IMR-90 (cell line): Measurements from ENCODE around the gene GSE1. TPM values are rescaled to one million over a fixed set of nuclear protein-coding genes. Genes with fewer than 3 reads are reported as not detected.

ENCODE experiments used
- ATAC-seq: fragments of 200-7000 bp; cut with Tn5 transposase; 2 replicates; pipeline ENCODE4 v1.9.1; 2020; ENCODE audit warnings: low read depth, mild to moderate bottlenecking, moderate library complexity
- BruUV-seq: library from RNA; stranded (reverse); fragments of 400-500 nt; replicated peaks from 2 replicates; lab custom pipeline; 2021; lab: Mats Ljungman, UMichigan
- CTCF ChIA-PET: fragments of 300-600 bp; formaldehyde crosslinking; extraction: SDS; loops from one replicate; lab custom pipeline; 2021; ENCODE audit warnings: antibody characterized with exemption; lab: Yijun Ruan, JAX
- POLR2A ChIA-PET: fragments of 300-600 bp; sonication (Branson Sonifier 250); formaldehyde crosslinking; loops from one replicate; lab custom pipeline; 2022; ENCODE audit warnings: antibody characterized with exemption; ENCODE audit not compliant: unreplicated experiment; lab: Charles Lee
- DNase-seq: peaks from one replicate; pipeline ENCODE4 v3.0.0; 2013
- H2AFZ ChIP-seq: replicated peaks from 2 replicates; pipeline ENCODE3; 2013; ENCODE audit warnings: low read length, mild to moderate bottlenecking; ENCODE audit not compliant: poor library complexity
- H2AK5ac ChIP-seq: 2 replicates; pipeline ENCODE4 v1.6.1; 2013; ENCODE audit warnings: low read depth, low read length, inconsistent platforms
- H2AK9ac ChIP-seq: replicated peaks from 2 replicates; pipeline ENCODE3; 2013; ENCODE audit warnings: mild to moderate bottlenecking, low read depth, low read length, moderate library complexity; ENCODE audit not compliant: poor library complexity
- H2BK120ac ChIP-seq: 2 replicates; pipeline ENCODE4 v1.6.1; 2013; ENCODE audit warnings: low read depth, low read length, inconsistent platforms
- H2BK15ac ChIP-seq: 3 replicates; pipeline ENCODE4 v1.6.1; 2013; ENCODE audit warnings: low read depth, low read length, inconsistent platforms
- H2BK20ac ChIP-seq: 2 replicates; pipeline ENCODE4 v1.6.1; 2013; ENCODE audit warnings: low read depth, mild to moderate bottlenecking, inconsistent platforms, low read length, moderate library complexity
- H2BK5ac ChIP-seq: 2 replicates; pipeline ENCODE4 v1.6.1; 2013; ENCODE audit warnings: mild to moderate bottlenecking, low read depth, low read length, inconsistent platforms; ENCODE audit not compliant: poor library complexity, severe bottlenecking
- H3K14ac ChIP-seq: replicated peaks from 2 replicates; pipeline ENCODE4 v1.6.1; 2013; ENCODE audit warnings: low read depth, low read length, inconsistent platforms
- H3K18ac ChIP-seq: 2 replicates; pipeline ENCODE4 v1.6.1; 2013; ENCODE audit warnings: low read depth, low read length, control low read depth
- H3K23ac ChIP-seq: 2 replicates; pipeline ENCODE4 v1.6.1; 2013; ENCODE audit warnings: low read depth, low read length, inconsistent platforms
- H3K27ac ChIP-seq: 2 replicates; pipeline ENCODE4 v1.5.1; 2013; ENCODE audit warnings: mild to moderate bottlenecking, control low read depth, low read length; ENCODE audit not compliant: insufficient read depth
- H3K27me3 ChIP-seq: 2 replicates; pipeline ENCODE4 v1.6.1; 2013; ENCODE audit warnings: low read length; ENCODE audit not compliant: control insufficient read depth, insufficient read depth
- H3K36me3 ChIP-seq: 2 replicates; pipeline ENCODE4 v1.6.1; 2013; ENCODE audit warnings: low read length, mixed read lengths; ENCODE audit not compliant: control insufficient read depth, insufficient read depth
- H3K4ac ChIP-seq: 2 replicates; pipeline ENCODE4 v1.6.1; 2013; ENCODE audit warnings: low read depth, low read length, inconsistent platforms
- H3K4me1 ChIP-seq: 2 replicates; pipeline ENCODE4 v1.6.1; 2013; ENCODE audit warnings: low read length, mixed read lengths; ENCODE audit not compliant: control insufficient read depth, insufficient read depth
- H3K4me2 ChIP-seq: 2 replicates; pipeline ENCODE4 v1.6.1; 2013; ENCODE audit warnings: low read depth, mild to moderate bottlenecking, control low read depth, low read length, moderate library complexity
- H3K4me3 ChIP-seq: 2 replicates; pipeline ENCODE4 v1.5.1; 2013; ENCODE audit warnings: low read depth, mild to moderate bottlenecking, control low read depth, low read length, moderate library complexity; ENCODE audit not compliant: insufficient read depth
- H3K56ac ChIP-seq: 2 replicates; pipeline ENCODE4 v1.6.1; 2013; ENCODE audit warnings: low read length, inconsistent platforms; ENCODE audit not compliant: insufficient read depth; ENCODE audit errors: extremely low read depth
- H3K79me1 ChIP-seq, 2 experiments: 2 replicates each; pipeline ENCODE4 v1.6.1; 2013; ENCODE audit warnings: low read length in 2 of 2, inconsistent platforms in 1 of 2, low read depth in 1 of 2
- H3K9ac ChIP-seq: 2 replicates; pipeline ENCODE4 v1.6.1; 2013; ENCODE audit warnings: low read depth, low read length, control low read depth
- H3K9me1 ChIP-seq: 2 replicates; pipeline ENCODE4 v1.6.1; 2013; ENCODE audit warnings: low read length, inconsistent platforms; ENCODE audit not compliant: insufficient read depth
- H3K9me3 ChIP-seq: 2 replicates; pipeline ENCODE4 v1.6.1; 2013; ENCODE audit warnings: low read length; ENCODE audit not compliant: control insufficient read depth, insufficient read depth
- H4K20me1 ChIP-seq: 2 replicates; pipeline ENCODE4 v1.6.1; 2013; ENCODE audit warnings: low read length, inconsistent platforms; ENCODE audit not compliant: insufficient read depth
- H4K5ac ChIP-seq: 2 replicates; pipeline ENCODE4 v1.6.1; 2013; ENCODE audit warnings: mild to moderate bottlenecking, low read depth, low read length, control low read depth
- H4K8ac ChIP-seq, 2 experiments: 2 replicates each; pipeline ENCODE4 v1.6.1; 2013; ENCODE audit warnings: low read depth in 2 of 2, low read length in 2 of 2, control low read depth in 1 of 2, inconsistent platforms in 1 of 2
- H4K91ac ChIP-seq: 2 replicates; pipeline ENCODE4 v1.6.1; 2013; ENCODE audit warnings: low read depth, low read length, inconsistent platforms; ENCODE audit not compliant: insufficient read depth
- BHLHE40 ChIP-seq: fragments of 150-350 bp; IDR thresholded peaks from 2 replicates; pipeline ENCODE4 v1.6.1; 2016; ENCODE audit warnings: mild to moderate bottlenecking, low read depth, low read length
- CEBPB ChIP-seq: IDR thresholded peaks from 2 replicates; pipeline ENCODE4 v1.6.1; 2012; ENCODE audit warnings: low read depth, low read length, improper control_type of control experiment
- MAFK ChIP-seq: IDR thresholded peaks from 2 replicates; pipeline ENCODE4 v1.6.1; 2012; ENCODE audit warnings: low read depth, low read length, improper control_type of control experiment
- MXI1 ChIP-seq: IDR thresholded peaks from 2 replicates; pipeline ENCODE4 v1.6.1; 2012; ENCODE audit warnings: low read depth, mild to moderate bottlenecking, low read length, moderate library complexity, borderline replicate concordance
- NFE2L2 ChIP-seq: fragments of 150-350 bp; IDR thresholded peaks from 2 replicates; pipeline ENCODE4 v1.6.1; 2016; ENCODE audit warnings: low read depth, mild to moderate bottlenecking, low read length
- POLR2A ChIP-seq: IDR thresholded peaks from 2 replicates; pipeline ENCODE4 v1.6.1; 2012; ENCODE audit warnings: mild to moderate bottlenecking, low read depth, low read length
- RCOR1 ChIP-seq: IDR thresholded peaks from 2 replicates; pipeline ENCODE4 v1.6.1; 2012; ENCODE audit warnings: mild to moderate bottlenecking, low read length, improper control_type of control experiment; ENCODE audit not compliant: insufficient replicate concordance
- RFX5 ChIP-seq: IDR thresholded peaks from 2 replicates; pipeline ENCODE4 v1.8.0; 2012; ENCODE audit warnings: low read depth, mild to moderate bottlenecking, low read length, moderate library complexity
- WGBS, 2 experiments: methylation state at CpG; one replicate each; pipeline versions ENCODE4 v1.1.5 to v1.1.7; 2013; ENCODE audit warnings: missing lambda C conversion rate in 2 of 2; ENCODE audit not compliant: insufficient read length in 1 of 2; ENCODE audit errors: extremely low coverage in 2 of 2; 5-methylcytosine and 5-hydroxymethylcytosine counted together
- dilution Hi-C: fragments of 300-500 bp; cut with HindIII; formaldehyde crosslinking; loops from one replicate; pipeline ENCODE4 v1.14.3; 2018; ENCODE audit warnings: low sequenced_read_pairs; ENCODE audit not compliant: unreplicated experiment
- in situ Hi-C: fragments of 300-500 bp; cut with MboI; formaldehyde crosslinking; loops from 3 replicates; pipeline ENCODE4 v1.14.3; 2019; ENCODE audit warnings: low sequenced_read_pairs, inconsistent platforms, mixed read lengths
- intact Hi-C: fragments of 100-400 bp; cut with micrococcal nuclease; formaldehyde crosslinking; loops from 2 replicates; pipeline ENCODE4 v1.10.0; 2022
- polyA plus RNA-seq, 3 experiments: library from polyadenylated mRNA; depleted of rRNA; stranded (reverse); fragments of >200 nt; gene quantifications; 2 replicates each; pipeline ENCODE4 v1.2.3, GENCODE V29; 2012; ENCODE audit warnings: low replicate concordance in 1 of 3
- total RNA-seq: library from RNA; depleted of rRNA; stranded (reverse); fragments of >200 nt; gene quantifications from 2 replicates; pipeline ENCODE4 v1.2.3, GENCODE V29; 2012
- TF ChIP-seq, protein P1 (sequence below): fragments of 150-350 bp; IDR thresholded peaks from 2 replicates; pipeline ENCODE4 v1.6.1; 2016; ENCODE audit warnings: low read depth, mild to moderate bottlenecking, low read length, moderate library complexity, borderline replicate concordance
- TF ChIP-seq, protein P2 (sequence below): conservative IDR thresholded peaks from 2 replicates; pipeline ENCODE4 v1.5.1; 2012; ENCODE audit warnings: mild to moderate bottlenecking, low read depth, low read length, improper control_type of control experiment
- TF ChIP-seq, protein P3 (sequence below): fragments of 150-350 bp; IDR thresholded peaks from 2 replicates; pipeline ENCODE4 v1.6.1; 2017; ENCODE audit warnings: mild to moderate bottlenecking, antibody characterized with exemption, low read length, low read depth

GSE1 gene
- total and polyA plus RNA-seq, 2 of the 4 experiments (the other 2 are of a cell fraction): 14.9 to 25.5 TPM

GRCh38 chr16:85698459-85698891 is 85.4 kb downstream of the GSE1 start:
- Histone ChIP-seq H2BK120ac (no peak overlapping the region), H4K8ac (no peak overlapping the region), H3K23ac (no peak overlapping the region), H3K14ac (no peak overlapping the region), H2BK5ac (no peak overlapping the region), H3K4me3 (no peak overlapping the region), H2AFZ (no peak overlapping the region), H3K9ac (no peak overlapping the region), H3K4ac (no peak overlapping the region), H3K79me1 (no peaks in the 10 kb centered on the region), H4K5ac (no peak overlapping the region), H3K4me1 (0 out of 2 replicates have a peak, but pooled peaks cover 3% of the 10 kb centered on the region), H3K18ac (no peak overlapping the region), H3K27ac (no peak overlapping the region), H3K36me3 (peaks cover 2% of the 10 kb centered on the region), H3K4me2 (no peak overlapping the region), H4K20me1 (no peaks in the 10 kb centered on the region; the same call in 1 of the 2 replicates), H2AK5ac (no peak overlapping the region), H3K27me3 (peaks cover 28% of the 10 kb centered on the region), H4K91ac (no peak overlapping the region), H2BK15ac (no peak overlapping the region), H2BK20ac (no peak overlapping the region), H3K9me1 (no peaks in the 10 kb centered on the region), H3K9me3 (peaks cover 2% of the 10 kb centered on the region; the same call in 1 of the 2 replicates), H3K56ac (no peak overlapping the region), H2AK9ac (no peak overlapping the region)
- in situ Hi-C loops: no loop called here
- DNase-seq: no peak
- TF ChIP-seq RFX5 (no peak), MAFK (no peak), CEBPB (no peak), BHLHE40 (no peak), MXI1 (no peak), POLR2A (no peak), NFE2L2 (no peak), RCOR1 (no peak)
- TF ChIP-seq, protein P1, sequence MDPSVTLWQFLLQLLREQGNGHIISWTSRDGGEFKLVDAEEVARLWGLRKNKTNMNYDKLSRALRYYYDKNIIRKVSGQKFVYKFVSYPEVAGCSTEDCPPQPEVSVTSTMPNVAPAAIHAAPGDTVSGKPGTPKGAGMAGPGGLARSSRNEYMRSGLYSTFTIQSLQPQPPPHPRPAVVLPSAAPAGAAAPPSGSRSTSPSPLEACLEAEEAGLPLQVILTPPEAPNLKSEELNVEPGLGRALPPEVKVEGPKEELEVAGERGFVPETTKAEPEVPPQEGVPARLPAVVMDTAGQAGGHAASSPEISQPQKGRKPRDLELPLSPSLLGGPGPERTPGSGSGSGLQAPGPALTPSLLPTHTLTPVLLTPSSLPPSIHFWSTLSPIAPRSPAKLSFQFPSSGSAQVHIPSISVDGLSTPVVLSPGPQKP: no peak
- TF ChIP-seq, protein P2, sequence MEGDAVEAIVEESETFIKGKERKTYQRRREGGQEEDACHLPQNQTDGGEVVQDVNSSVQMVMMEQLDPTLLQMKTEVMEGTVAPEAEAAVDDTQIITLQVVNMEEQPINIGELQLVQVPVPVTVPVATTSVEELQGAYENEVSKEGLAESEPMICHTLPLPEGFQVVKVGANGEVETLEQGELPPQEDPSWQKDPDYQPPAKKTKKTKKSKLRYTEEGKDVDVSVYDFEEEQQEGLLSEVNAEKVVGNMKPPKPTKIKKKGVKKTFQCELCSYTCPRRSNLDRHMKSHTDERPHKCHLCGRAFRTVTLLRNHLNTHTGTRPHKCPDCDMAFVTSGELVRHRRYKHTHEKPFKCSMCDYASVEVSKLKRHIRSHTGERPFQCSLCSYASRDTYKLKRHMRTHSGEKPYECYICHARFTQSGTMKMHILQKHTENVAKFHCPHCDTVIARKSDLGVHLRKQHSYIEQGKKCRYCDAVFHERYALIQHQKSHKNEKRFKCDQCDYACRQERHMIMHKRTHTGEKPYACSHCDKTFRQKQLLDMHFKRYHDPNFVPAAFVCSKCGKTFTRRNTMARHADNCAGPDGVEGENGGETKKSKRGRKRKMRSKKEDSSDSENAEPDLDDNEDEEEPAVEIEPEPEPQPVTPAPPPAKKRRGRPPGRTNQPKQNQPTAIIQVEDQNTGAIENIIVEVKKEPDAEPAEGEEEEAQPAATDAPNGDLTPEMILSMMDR: no peak
- TF ChIP-seq, protein P3, sequence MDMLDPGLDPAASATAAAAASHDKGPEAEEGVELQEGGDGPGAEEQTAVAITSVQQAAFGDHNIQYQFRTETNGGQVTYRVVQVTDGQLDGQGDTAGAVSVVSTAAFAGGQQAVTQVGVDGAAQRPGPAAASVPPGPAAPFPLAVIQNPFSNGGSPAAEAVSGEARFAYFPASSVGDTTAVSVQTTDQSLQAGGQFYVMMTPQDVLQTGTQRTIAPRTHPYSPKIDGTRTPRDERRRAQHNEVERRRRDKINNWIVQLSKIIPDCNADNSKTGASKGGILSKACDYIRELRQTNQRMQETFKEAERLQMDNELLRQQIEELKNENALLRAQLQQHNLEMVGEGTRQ: no peak
- dilution Hi-C loops: no loop called here
- ATAC-seq: no peak
- intact Hi-C loops: no loop called here
- no TSS peak for BruUV-seq
- no CpG with 5 or more reads among the region's 7 CpGs for WGBS, 2 experiments
- ChIA-PET CTCF (no interaction called here), POLR2A (interaction anchor here (0.5 kb wide), 1 partner anchor 1895 kb away, joined by 3 read pairs; no protein-coding TSS in a partner anchor)
